ENCODE results near the gene C17orf114.

The C17orf114 gene

GRCh38 chr17:4839221-4839620 is 37.1 kb upstream of the C17orf114 start:
- peaks cover 0 to 13% (median 8%) of the 10 kb centered on the region in 4 donors for H3K4me1 ChIP-seq
- H3K9me3 ChIP-seq: no peaks in the 10 kb centered on the region
- H3K27ac ChIP-seq: no peak overlapping the region
- no peak overlapping the region for H3K4me3 ChIP-seq
- intact Hi-C loops (cut with DNase I; ENCODE audit: low total_unique reads): loop anchor here (10.0 kb wide), 1 partner anchor 46 kb away; no protein-coding TSS in a partner anchor
- H3K36me3 ChIP-seq: no peaks in the 10 kb centered on the region
- no peak for DNase-seq
- TF ChIP-seq CTCF (IDR thresholded peaks at IDR 0.05): no peak
- H3K27me3 ChIP-seq: no peaks in the 10 kb centered on the region

GRCh38 chr17:4838309-4838785 is 36.2 kb upstream of the C17orf114 start:
- DNase-seq: no peak
- TF ChIP-seq CTCF (IDR thresholded peaks at IDR 0.05): no peak
- H3K27ac ChIP-seq: no peak overlapping the region
- H3K36me3 ChIP-seq: no peaks in the 10 kb centered on the region
- no peak overlapping the region for H3K4me3 ChIP-seq
- H3K27me3 ChIP-seq: no peaks in the 10 kb centered on the region
- intact Hi-C loops (cut with DNase I; ENCODE audit: low total_unique reads): loop anchor here (10.0 kb wide), 1 partner anchor 46 kb away; no protein-coding TSS in a partner anchor
- no peaks in the 10 kb centered on the region for H3K9me3 ChIP-seq
- H3K4me1 ChIP-seq: peaks cover 0 to 18% (median 11%) of the 10 kb centered on the region in 4 donors

- H3K9me3 ChIP-seq: no peaks in the 10 kb centered on the region
- no peak overlapping the region for H3K27ac ChIP-seq
- no peak overlapping the region for H3K4me3 ChIP-seq
- no peak for DNase-seq
- H3K4me1 ChIP-seq: peaks cover 0 to 18% (median 11%) of the 10 kb centered on the region in 4 donors
- no peaks in the 10 kb centered on the region for H3K36me3 ChIP-seq
- TF ChIP-seq CTCF (IDR thresholded peaks at IDR 0.05): no peak
- intact Hi-C loops (cut with DNase I; ENCODE audit: low total_unique reads): loop anchor here (10.0 kb wide), 1 partner anchor 47 kb away; no protein-coding TSS in a partner anchor
- no peaks in the 10 kb centered on the region for H3K27me3 ChIP-seq
Observed at GRCh38 chr17:4837471-4838308, 35.6 kb upstream of the C17orf114 start.

- H3K4me3 ChIP-seq: no peak overlapping the region
- peaks cover 0 to 18% (median 11%) of the 10 kb centered on the region in 4 donors for H3K4me1 ChIP-seq
Observed at GRCh38 chr17:4836221-4836620, 34.1 kb upstream of the C17orf114 start.

GRCh38 chr17:4834681-4835020 is 32.5 kb upstream of the C17orf114 start:
- intact Hi-C loops (cut with DNase I; ENCODE audit: low total_unique reads): loop anchor here (5.0 to 10.0 kb wide), 2 partner anchors 47 to 50 kb away; partner anchors contain the start of genes GLTPD2 and VMO1
- no peak for DNase-seq
- Histone ChIP-seq H3K4me3 (peak overlapping the region in 1 of 2 donors; percentile 83), H3K27me3 (no peaks in the 10 kb centered on the region), H3K36me3 (no peaks in the 10 kb centered on the region), H3K9me3 (no peaks in the 10 kb centered on the region), H3K4me1 (peaks cover 0 to 18% (median 11%) of the 10 kb centered on the region in 4 donors), H3K27ac (peak overlapping the region in 1 of 2 donors; percentile 91)
- TF ChIP-seq CTCF (IDR thresholded peaks at IDR 0.05): no peak

More at GRCh38 chr17:4836221-4836620, 34.1 kb upstream of the C17orf114 start:
- no peak for TF ChIP-seq CTCF (IDR thresholded peaks at IDR 0.05)
- Histone ChIP-seq H3K27ac (no peak overlapping the region), H3K27me3 (no peaks in the 10 kb centered on the region), H3K36me3 (no peaks in the 10 kb centered on the region), H3K9me3 (no peaks in the 10 kb centered on the region)
- intact Hi-C loops (cut with DNase I; ENCODE audit: low total_unique reads): loop anchor here (10.0 kb wide), 1 partner anchor 49 kb away; no protein-coding TSS in a partner anchor
- DNase-seq: no peak

All from tibial artery (tissue), 4 donors.